PFSK-1 (cell line): ENCODE data around the gene DGKZ.

ENCODE experiments used
- POLR2AphosphoS5 ChIP-seq: IDR thresholded peaks from 2 replicates; pipeline ENCODE4 v1.6.1; 2012; ENCODE audit warnings: low read depth, mild to moderate bottlenecking, control low read depth, low read length, moderate library complexity
- REST ChIP-seq, 2 experiments: IDR thresholded peaks; 2 replicates each; pipeline versions ENCODE4 v1.6.1 to v1.8.0; 2011 to 2012; ENCODE audit warnings: low read depth in 2 of 2, low read length in 2 of 2, control low read depth in 1 of 2, inconsistent platforms in 1 of 2, mild to moderate bottlenecking in 1 of 2, moderate library complexity in 1 of 2; ENCODE audit not compliant: insufficient read depth in 1 of 2
- SIN3A ChIP-seq: IDR thresholded peaks from 2 replicates; pipeline ENCODE4 v1.6.1; 2012; ENCODE audit warnings: mild to moderate bottlenecking, low read length, moderate library complexity, borderline replicate concordance; ENCODE audit not compliant: insufficient read depth
- TAF1 ChIP-seq: IDR thresholded peaks from 2 replicates; pipeline ENCODE4 v1.6.1; 2012; ENCODE audit warnings: low read length, control low read depth, borderline replicate concordance; ENCODE audit not compliant: insufficient read depth

GRCh38 chr11:46304605-46305179, 42.6 kb upstream of the DGKZ start:
- TF ChIP-seq TAF1: no peak
- no peak for TF ChIP-seq REST (IDR thresholded peaks at IDR 0.05; ENCODE audit: insufficient read depth in 1 of 2, low read depth in 2 of 2, low read length in 2 of 2)
- TF ChIP-seq POLR2AphosphoS5: no peak
- no peak for TF ChIP-seq SIN3A
